Measurements from ENCODE around the gene TCL1A.

GRCh38 chr14:95756127-95756526 is 42.2 kb upstream of the TCL1A start:
- TF ChIP-seq ZNF366 (tag by site-specific recombination; conservative IDR thresholded peaks at IDR 0.05) (no peak), CTCF (tag by site-specific recombination; IDR thresholded peaks at IDR 0.05) (no peak)
